ENCODE data around the gene ANKRD12. TPM values are rescaled to one million over a fixed set of nuclear protein-coding genes. Genes with fewer than 3 reads are reported as not detected.

Gene ANKRD12
- polyA plus RNA-seq, 2 donors: 6.1 to 33.0 TPM

- Histone ChIP-seq H3K4me3 (ENCODE audit: low read depth in 1 of 2, low read length in 2 of 2) (peak within 1 kb of the TSS; percentile 70 to 79), H3K27ac (ENCODE audit: low read depth in 2 of 2, low read length in 1 of 2) (peak within 1 kb of the TSS; percentile 83 to 85)
These were observed 197.9 kb downstream of the ANKRD12 start, which contains the start of gene TWSG1 for GRCh38 chr18:9334329-9334972. TWSG1 (plus strand) TSS chr18:9334773; CDS start chr18:9337230, 2,457 bp downstream.

GRCh38 chr18:9334973-9335696 lies 198.6 kb downstream of the ANKRD12 start:
- Histone ChIP-seq H3K36me3 (ENCODE audit: control insufficient read depth in 2 of 2, insufficient read depth in 2 of 2, low read length in 1 of 2) (no peaks in the 10 kb centered on the region), H3K4me3 (ENCODE audit: low read depth in 1 of 2, low read length in 2 of 2) (peak overlapping the region; percentile 70 to 79), H3K4me1 (ENCODE audit: control insufficient read depth in 2 of 2, insufficient read depth in 2 of 2, low read length in 1 of 2) (no peaks in the 10 kb centered on the region), H3K27me3 (ENCODE audit: control insufficient read depth in 1 of 2, insufficient read depth in 2 of 2, low read length in 2 of 2) (no peaks in the 10 kb centered on the region), H3K27ac (ENCODE audit: low read depth in 2 of 2, low read length in 1 of 2) (peak overlapping the region; percentile 83 to 85), H3K9me3 (ENCODE audit: control insufficient read depth in 2 of 2, insufficient read depth in 1 of 2, low read depth in 1 of 2, low read length in 1 of 2) (no peaks in the 10 kb centered on the region)
- 3% methylated on average over 46 to 55 of the region's 55 CpGs for WGBS, 2 donors

More at GRCh38 chr18:9334329-9334972, 197.9 kb downstream of the ANKRD12 start, which contains the start of gene TWSG1:
- Histone ChIP-seq H3K4me1 (ENCODE audit: control insufficient read depth in 2 of 2, insufficient read depth in 2 of 2, low read length in 1 of 2) (no peaks in the 10 kb centered on the region), H3K9me3 (ENCODE audit: control insufficient read depth in 2 of 2, insufficient read depth in 1 of 2, low read depth in 1 of 2, low read length in 1 of 2) (no peaks in the 10 kb centered on the region), H3K27me3 (ENCODE audit: control insufficient read depth in 1 of 2, insufficient read depth in 2 of 2, low read length in 2 of 2) (no peaks in the 10 kb centered on the region), H3K36me3 (ENCODE audit: control insufficient read depth in 2 of 2, insufficient read depth in 2 of 2, low read length in 1 of 2) (no peaks in the 10 kb centered on the region)
- 1% methylated on average over 56 to 67 of the region's 67 CpGs for WGBS, 2 donors

Other genes starting within 250 kb of the ANKRD12 start
- 100 to 1,000 TPM; 163 to 222 TPM for gene NDUFV2, start 34.1 kb upstream of the ANKRD12 start, polyA plus RNA-seq
- 10 to 100 TPM in 1 of 2 donors, 1 to 10 TPM in 1; 5.2 to 10.2 TPM for gene TWSG1, start 198.0 kb downstream of the ANKRD12 start, polyA plus RNA-seq

Data from esophagus (tissue), 2 donors.